Stimulated activated naive CD8-positive, alpha-beta T cell treated with anti-CD3 and anti-CD28 coated beads, Interleukin-15, Interleukin-2, amounts not matched to agents 100 U/mL and 50 U/mL, for 24 hours (primary cell): ENCODE data around the gene HOXD8.

Source experiments
- ATAC-seq: fragments of 150-1000 bp; cut with Tn5 transposase; one replicate; pipeline ENCODE4 v1.10.0; 2021
- DNase-seq: peaks from one replicate; pipeline ENCODE4 v3.0.0; 2021

The HOXD8 gene

GRCh38 chr2:176147800-176148496 lies 18.4 kb downstream of the HOXD8 start:
- DNase-seq (no peak), ATAC-seq (no peak)

- ATAC-seq (no peak), DNase-seq (no peak)
Observed at GRCh38 chr2:176148751-176149421, 19.4 kb downstream of the HOXD8 start.

DNA sequence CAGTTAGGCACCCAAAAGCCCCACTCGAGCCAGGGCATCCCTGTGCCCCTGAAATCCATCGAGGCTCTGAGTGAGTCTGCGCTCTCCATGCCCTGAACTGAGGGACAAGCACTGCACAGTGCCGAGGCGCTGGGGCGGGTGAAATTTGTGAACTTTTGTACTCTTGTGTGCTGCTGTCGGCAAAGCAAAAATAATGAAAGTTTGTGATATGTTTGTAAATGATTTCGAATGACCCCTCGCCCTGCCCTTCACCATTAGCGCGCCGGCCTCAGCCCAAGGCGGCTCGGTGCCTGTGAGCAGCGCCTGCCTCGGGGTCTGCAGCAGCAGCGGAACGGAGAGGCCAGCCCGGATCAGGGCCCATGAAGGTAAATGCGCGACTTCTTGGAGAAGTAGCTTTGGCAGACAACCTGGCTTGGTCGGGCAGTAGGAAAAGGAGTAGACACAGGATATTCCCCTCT lies 20.0 kb downstream of the HOXD8 start:
- no peak for ATAC-seq
- no peak for DNase-seq

DNA sequence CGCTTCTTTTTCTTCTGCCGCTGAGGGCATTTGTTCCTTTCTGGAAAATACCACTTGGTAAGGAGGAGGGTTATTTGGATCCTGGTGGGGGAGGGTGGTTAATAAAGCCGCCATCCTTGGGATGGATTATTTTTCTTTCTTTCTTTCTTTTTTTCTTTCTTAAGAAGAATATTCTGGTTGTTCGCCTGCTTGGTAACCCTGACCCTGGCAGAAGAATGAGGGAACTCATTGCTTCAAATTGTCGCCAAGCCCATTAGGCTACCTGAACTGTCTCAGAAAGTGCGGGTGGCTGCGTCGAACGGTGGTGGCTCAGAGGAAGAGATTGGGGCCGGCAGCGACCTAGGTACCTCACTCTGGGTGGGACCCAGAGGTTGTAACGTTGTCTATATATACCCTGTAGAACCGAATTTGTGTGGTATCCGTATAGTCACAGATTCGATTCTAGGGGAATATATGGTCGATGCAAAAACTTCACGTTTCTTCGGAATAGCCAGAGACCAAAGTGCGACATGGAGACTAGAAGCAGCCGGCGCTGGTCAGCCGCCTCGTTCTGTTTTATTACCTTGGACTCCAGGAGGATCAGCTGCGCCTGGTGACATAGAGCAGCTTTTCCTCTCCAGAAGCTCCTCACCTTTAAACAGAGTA lies 20.6 kb downstream of the HOXD8 start:
- DNase-seq = no peak
- no peak for ATAC-seq

- no peak for ATAC-seq
Observed at GRCh38 chr2:176150584-176151441, 21.3 kb downstream of the HOXD8 start.

DNA sequence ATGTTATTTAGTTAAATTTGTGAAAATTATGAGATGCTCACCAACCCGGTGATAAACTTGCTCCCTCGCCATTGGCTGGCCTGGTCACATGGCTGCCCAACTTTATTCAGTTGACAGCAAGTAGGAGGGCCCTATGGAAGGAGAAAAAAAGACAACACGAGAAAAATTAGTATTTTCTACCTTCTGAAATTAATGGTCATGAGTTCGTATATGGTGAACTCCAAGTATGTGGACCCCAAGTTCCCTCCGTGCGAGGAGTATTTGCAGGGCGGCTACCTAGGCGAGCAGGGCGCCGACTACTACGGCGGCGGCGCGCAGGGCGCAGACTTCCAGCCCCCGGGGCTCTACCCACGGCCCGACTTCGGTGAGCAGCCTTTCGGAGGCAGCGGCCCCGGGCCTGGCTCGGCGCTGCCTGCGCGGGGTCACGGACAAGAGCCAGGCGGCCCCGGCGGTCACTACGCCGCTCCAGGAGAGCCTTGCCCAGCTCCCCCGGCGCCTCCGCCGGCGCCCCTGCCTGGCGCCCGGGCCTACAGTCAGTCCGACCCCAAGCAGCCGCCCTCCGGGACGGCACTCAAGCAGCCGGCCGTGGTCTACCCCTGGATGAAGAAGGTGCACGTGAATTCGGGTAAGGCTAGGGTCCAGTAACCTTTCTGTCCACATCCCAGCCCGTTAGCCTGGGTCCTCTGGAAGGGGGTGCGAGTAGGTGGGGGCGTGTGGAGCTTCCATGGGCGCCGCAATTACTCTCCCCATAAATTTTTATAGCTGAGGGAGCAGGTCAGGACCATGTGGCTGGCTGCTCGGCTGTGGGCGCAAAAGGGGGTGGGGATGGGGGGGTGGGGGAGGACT lies 22.2 kb downstream of the HOXD8 start, which contains the start of gene HOXD4:
Gene HOXD4 (plus strand): TSS at position 109 of the 846 bp plus-strand sequence. CDS start 84 bp downstream, at position 193.
- DNase-seq = no peak
- ATAC-seq = no peak

More at GRCh38 chr2:176150584-176151441, 21.3 kb downstream of the HOXD8 start:
- no peak for DNase-seq

GRCh38 chr2:176152350-176153181 lies 23.1 kb downstream of the HOXD8 start:
- ATAC-seq = no peak
- no peak for DNase-seq

GRCh38 chr2:176154576-176155252 lies 25.2 kb downstream of the HOXD8 start:
- DNase-seq (no peak), ATAC-seq (no peak)

- ATAC-seq (no peak), DNase-seq (no peak)
Observed at GRCh38 chr2:176155356-176156044, 26.0 kb downstream of the HOXD8 start.

DNA sequence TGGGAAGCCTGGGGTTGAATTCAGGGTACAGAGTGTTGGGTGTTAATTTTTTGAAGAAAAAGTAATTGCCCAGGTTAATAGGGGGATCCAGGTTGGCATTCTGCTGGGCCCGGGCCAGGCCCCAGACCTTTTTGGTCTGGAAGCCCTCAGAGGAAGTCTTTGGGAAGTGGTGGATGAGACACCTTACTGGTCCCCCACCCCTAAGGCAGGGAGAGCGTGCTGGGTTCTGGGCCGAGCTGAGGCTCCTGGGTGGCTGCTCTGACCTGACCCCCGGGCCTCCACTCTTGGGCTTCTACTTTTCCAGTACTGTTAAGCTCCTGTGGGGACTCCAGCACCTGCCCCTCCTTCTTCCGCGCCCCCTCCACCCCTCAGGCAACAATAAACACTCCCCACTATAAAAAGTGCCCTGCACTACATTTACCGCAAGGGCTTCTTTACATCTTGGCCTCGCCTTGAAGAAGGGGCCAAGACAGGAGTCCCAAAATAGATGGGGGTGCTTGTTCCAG lies 26.8 kb downstream of the HOXD8 start:
- ATAC-seq = no peak
- DNase-seq = no peak

DNA sequence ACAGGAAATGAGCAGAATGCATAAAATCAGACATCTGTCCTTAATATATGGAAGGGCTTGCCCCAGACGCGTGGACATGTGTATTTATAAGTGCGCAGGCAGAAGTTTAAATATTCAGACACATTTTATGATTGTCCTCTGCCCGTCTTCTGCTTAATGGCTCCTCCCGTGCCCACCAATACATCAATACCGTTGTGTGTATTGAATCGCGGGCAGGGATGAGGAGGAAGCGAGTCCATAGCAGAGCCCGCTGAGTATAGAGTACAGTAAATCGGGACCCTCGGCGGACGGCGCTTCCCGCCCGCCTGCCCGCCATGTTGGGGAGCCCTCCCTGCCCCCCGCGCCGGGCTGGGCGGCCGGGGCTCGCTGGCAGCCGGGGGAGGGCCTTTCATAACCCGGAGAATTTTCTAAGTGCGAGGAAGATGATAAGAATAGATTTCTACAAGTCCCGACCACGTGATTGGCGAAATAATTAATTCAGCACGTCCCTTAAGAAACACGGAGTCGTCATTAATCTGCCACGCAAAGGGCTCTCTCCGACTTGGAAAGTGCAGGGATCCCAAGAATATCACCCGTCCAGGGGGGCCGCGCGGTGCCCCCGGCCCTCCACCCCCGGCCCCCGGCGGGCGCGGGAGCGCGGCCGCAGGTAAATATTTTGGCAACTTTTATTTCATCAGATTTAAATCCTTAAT lies 27.4 kb downstream of the HOXD8 start, which contains the start of gene HOXD3:
Gene HOXD3 (plus strand): TSS at position 501 of the 692 bp plus-strand sequence. CDS start 11,808 bp downstream, outside the sequence.
- no peak for ATAC-seq
- DNase-seq = no peak

DNA sequence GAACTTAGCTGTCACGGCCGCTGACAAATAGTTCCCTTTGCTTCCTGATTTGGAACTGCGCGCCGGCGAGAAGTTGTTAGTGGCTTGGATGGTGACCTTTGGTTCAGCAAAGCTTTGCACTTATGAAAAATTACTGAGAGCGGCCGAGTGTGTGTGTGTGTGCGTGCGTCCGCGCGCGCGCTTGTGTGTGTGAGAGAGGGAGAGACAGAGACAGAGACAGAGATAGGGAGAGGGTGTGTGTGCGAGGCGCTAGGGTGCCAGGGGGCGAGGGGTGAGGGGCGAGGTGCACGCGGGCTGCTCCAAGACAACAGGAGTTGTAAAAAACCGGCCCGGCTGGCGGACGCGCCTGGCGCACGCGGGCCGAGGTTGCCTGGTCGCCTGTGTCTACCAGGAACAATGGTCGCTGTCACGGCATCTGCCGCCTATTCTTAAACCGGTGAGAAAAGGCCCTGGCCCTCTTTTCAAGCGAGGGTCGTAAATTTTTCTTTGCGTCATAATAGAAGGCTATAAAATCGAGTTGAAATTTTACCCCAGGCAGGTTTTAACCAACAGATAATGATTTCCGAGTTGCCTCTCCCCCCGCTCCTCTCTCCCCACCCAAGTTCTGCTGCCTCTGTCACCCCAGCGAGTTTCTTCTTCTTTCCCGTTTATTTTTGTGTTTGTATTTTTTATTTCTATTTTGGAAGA lies 28.1 kb downstream of the HOXD8 start:
- ATAC-seq = no peak
- no peak for DNase-seq

GRCh38 chr2:176158186-176158591 lies 28.7 kb downstream of the HOXD8 start:
- no peak for DNase-seq
- ATAC-seq = no peak

DNA sequence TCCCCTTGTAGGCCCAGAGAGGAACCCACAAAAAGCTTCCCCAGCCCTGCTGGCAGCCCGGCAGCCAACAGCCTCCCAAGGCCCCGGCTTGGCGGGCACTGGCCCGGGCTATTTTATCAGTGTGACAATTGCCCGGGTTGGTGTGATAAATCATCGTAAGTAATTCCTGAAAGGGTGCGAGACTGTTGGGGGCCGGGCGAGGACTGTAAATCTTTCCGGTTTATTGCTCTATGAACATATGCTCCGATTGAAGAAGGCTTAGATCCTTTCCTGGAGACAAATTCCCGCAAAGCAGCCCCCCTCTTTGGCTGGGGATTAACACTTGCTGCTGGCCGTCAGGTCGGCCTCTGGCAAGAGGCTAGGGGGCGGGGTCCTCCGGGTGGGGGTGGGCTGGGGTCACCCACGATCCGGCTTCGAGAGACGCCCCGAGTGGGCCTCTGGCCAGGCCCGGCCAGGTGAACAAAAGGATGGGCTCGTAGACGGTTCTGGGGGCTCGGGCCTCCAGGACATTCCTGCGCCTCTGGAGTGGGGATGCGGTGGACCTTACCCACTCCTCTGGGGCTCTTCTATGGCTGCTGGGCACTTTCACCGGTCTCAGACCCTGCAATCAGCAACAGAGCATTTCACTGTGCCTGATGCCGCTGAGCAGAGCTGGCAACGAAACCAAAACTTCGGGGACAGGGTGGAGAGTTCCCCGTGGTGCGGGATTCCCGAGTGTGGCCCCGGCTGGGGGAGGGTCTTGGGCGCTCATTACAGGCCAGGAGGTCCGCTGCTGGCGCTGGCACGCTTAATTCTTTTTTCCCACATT lies 29.6 kb downstream of the HOXD8 start:
- ATAC-seq = no peak
- DNase-seq = no peak

- no peak for DNase-seq
- ATAC-seq = no peak
Observed at GRCh38 chr2:176159663-176160250, 30.3 kb downstream of the HOXD8 start.
